Thyroid gland (tissue), 4 donors: ENCODE data around the gene ZWILCH.

ENCODE experiments used
- POLR2A ChIP-seq, 2 donors: fragments of 450-650 bp; IDR thresholded peaks; one replicate each; pipeline ENCODE4 v1.6.1; 2017; ENCODE audit warnings: antibody characterized with exemption in 2 of 2, mild to moderate bottlenecking in 2 of 2, moderate library complexity in 1 of 2
- TF ChIP-seq, protein P1 (sequence below), 6 experiments: fragments of 200-600 bp in 3 of 6; fragments of 450-650 bp in 3 of 6; sonication (generic) in 3 of 6; IDR thresholded peaks; one replicate each; pipeline ENCODE4 v1.5.1; 2016 to 2019; ENCODE audit warnings: antibody characterized with exemption in 6 of 6, mild to moderate bottlenecking in 2 of 6, inconsistent platforms in 1 of 6, moderate library complexity in 1 of 6

GRCh38 chr15:66580643-66581042 lies 75.5 kb downstream of the ZWILCH start:
- TF ChIP-seq, protein P1, sequence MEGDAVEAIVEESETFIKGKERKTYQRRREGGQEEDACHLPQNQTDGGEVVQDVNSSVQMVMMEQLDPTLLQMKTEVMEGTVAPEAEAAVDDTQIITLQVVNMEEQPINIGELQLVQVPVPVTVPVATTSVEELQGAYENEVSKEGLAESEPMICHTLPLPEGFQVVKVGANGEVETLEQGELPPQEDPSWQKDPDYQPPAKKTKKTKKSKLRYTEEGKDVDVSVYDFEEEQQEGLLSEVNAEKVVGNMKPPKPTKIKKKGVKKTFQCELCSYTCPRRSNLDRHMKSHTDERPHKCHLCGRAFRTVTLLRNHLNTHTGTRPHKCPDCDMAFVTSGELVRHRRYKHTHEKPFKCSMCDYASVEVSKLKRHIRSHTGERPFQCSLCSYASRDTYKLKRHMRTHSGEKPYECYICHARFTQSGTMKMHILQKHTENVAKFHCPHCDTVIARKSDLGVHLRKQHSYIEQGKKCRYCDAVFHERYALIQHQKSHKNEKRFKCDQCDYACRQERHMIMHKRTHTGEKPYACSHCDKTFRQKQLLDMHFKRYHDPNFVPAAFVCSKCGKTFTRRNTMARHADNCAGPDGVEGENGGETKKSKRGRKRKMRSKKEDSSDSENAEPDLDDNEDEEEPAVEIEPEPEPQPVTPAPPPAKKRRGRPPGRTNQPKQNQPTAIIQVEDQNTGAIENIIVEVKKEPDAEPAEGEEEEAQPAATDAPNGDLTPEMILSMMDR (IDR thresholded peaks at IDR 0.05): no peak
- TF ChIP-seq POLR2A (IDR thresholded peaks at IDR 0.05): no peak
